NB4 (cell line): ENCODE results near the gene ERH.

Experiments used
- DNase-seq: peaks from one replicate; pipeline ENCODE4 v3.0.0; 2010; ENCODE audit warnings: low read depth
- H3K4me3 ChIP-seq: one replicate; pipeline ENCODE4 v1.5.1; 2011; ENCODE audit warnings: mild to moderate bottlenecking, low read depth, low read length, moderate library complexity
- MYC ChIP-seq: IDR thresholded peaks from 2 replicates; pipeline ENCODE4 v1.6.1; 2011; ENCODE audit warnings: low read depth, low read length
- POLR2A ChIP-seq: IDR thresholded peaks from 2 replicates; pipeline ENCODE4 v1.6.1; 2011; ENCODE audit warnings: mild to moderate bottlenecking; ENCODE audit not compliant: insufficient read length; ENCODE audit errors: extremely low read depth
- TF ChIP-seq, protein P1 (sequence below): IDR thresholded peaks from one replicate; pipeline ENCODE4 v1.5.1; 2012; ENCODE audit warnings: low read depth, low read length
- TF ChIP-seq, protein P2 (sequence below): IDR thresholded peaks from 2 replicates; pipeline ENCODE4 v1.6.1; 2011; ENCODE audit warnings: low read depth, low read length

The ERH gene

DNA sequence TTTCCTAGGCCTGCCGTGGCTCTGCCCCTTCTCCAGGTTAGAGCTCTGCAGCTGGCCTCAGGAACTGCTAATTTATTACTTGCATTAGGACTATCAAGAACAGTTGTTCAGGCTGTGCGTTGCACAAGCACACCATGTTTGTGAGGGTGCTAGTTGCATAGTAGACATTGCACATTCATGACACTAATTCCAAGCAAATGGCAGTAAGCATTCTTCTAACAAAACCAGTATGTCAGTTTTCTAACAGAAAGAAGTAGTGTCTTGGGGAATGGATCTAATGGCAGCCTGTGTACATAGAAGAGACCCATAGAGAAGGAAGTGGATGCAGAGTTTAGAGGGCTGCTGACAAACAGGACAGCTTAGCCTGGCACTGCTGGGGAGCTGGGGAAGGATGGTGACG, 53.9 kb downstream of the ERH start:
- DNase-seq: no peak
- TF ChIP-seq, protein P1, sequence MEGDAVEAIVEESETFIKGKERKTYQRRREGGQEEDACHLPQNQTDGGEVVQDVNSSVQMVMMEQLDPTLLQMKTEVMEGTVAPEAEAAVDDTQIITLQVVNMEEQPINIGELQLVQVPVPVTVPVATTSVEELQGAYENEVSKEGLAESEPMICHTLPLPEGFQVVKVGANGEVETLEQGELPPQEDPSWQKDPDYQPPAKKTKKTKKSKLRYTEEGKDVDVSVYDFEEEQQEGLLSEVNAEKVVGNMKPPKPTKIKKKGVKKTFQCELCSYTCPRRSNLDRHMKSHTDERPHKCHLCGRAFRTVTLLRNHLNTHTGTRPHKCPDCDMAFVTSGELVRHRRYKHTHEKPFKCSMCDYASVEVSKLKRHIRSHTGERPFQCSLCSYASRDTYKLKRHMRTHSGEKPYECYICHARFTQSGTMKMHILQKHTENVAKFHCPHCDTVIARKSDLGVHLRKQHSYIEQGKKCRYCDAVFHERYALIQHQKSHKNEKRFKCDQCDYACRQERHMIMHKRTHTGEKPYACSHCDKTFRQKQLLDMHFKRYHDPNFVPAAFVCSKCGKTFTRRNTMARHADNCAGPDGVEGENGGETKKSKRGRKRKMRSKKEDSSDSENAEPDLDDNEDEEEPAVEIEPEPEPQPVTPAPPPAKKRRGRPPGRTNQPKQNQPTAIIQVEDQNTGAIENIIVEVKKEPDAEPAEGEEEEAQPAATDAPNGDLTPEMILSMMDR: no peak
- H3K4me3 ChIP-seq: no peak overlapping the region

DNA sequence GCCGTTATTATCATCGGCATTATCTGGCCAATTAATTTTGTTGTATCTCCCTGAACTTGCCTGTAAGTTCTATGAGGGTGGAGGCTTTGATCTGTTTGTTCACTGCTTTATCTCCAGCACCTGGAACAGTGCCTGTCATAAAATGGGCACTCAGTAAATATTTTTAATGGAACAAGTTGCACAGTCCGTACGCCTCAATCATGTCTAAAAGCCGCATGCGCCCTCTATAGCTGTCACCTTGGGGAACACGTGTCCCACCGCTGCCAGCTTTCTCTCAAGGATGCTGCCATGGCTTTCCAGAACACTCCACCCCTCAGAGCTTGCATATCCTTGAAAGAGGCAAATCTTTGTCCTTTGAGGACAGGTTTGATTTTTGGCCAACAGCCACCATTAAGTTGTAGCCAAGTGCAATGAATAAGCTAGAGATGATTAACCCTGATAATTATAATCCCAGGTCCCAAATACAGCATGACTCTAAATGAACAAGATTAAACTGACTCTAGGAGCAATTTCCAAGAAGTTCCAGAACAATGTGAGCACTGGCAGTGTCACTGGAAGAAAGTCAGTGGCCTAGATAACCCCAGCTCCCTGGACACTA, 55.1 kb downstream of the ERH start:
- TF ChIP-seq, protein P1: no peak
- TF ChIP-seq, protein P2, sequence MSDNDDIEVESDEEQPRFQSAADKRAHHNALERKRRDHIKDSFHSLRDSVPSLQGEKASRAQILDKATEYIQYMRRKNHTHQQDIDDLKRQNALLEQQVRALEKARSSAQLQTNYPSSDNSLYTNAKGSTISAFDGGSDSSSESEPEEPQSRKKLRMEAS: no peak
- TF ChIP-seq POLR2A (no peak), MYC (no peak)
- no peak overlapping the region for H3K4me3 ChIP-seq
- DNase-seq: no peak

DNA sequence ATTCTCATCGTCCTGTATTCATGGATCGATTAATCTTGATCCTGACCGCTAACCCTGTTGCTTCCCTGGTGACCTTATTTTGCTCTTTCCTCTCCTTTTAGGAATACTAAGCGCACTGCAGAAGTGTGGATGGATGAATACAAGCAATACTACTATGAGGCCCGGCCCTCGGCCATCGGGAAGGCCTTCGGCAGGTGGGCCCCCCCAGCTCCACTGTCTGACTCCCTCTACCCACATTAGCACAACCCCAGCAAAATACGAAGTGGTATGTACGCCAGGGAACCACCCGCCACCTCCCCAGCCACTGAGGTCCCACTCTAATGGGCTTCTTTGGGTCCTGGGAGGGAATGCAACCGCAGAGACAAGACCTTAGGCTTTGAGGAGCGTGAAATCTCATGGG, 58.7 kb downstream of the ERH start:
- no peak overlapping the region for H3K4me3 ChIP-seq
- no peak for DNase-seq
- TF ChIP-seq MYC: no peak
- TF ChIP-seq, protein P2: no peak
- TF ChIP-seq, protein P1: no peak
- TF ChIP-seq POLR2A: no peak

DNA sequence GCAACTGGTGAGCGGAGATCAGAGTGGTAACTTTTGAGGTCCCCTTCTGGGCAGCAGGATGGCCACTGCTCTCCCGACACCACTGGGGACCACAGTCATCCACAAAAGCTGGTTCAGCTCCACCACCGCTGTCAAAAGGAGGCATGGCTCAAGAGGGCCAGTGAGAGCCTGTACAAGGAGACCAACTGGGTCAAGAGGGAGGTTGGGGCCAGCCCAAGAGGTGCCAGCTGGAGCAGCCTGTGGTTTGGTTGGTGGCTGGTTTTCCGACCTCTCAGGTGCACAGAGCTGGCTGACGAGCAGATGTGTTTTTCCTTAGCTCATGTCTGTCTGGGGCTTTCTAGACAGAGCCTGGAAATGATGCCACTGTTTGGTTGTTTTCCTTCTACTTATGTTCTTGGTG, 60.1 kb downstream of the ERH start:
- H3K4me3 ChIP-seq: no peak overlapping the region
- TF ChIP-seq, protein P2: no peak
- DNase-seq: no peak

DNA sequence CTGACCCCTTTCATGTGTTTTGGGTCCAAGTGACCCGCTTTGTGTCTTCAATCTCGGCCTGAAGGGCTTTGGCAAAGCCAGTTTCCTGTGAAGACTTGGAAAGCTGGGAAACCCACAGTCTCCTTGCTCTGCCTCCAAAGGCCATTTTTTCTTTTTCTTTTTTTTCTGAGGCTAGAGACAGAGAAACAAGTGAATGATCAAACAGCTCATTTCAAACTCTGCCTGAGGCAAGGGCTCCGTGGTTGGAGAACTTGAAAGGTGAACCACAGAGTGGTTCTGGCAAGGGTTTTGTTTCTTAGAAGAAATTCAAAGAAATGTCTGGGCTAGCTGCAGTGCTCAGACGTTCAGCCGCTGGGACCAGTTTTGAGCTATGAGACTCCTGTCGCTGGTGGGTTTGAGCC, 62.7 kb downstream of the ERH start:
- no peak for TF ChIP-seq MYC
- TF ChIP-seq, protein P1: no peak
- DNase-seq: no peak
- H3K4me3 ChIP-seq: no peak overlapping the region

DNA sequence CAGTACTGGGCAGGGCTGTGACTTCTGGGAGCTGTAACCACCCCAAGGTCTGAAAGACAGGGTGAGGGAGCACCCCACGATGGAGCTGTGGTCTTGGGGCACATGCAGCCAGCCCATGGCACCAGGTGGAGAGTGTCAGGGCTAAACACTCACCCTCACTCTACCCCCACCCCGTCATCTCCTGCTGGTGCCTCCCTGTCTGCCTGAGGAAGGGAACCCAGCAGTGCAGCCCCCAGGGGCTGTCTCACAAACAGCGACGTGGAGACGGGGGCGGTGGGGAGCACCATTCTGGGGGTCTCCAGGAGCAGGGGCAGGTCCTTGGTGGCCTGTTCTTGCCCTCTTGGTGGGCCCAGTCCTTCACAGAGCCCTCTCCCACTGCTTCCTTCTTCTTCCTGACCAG, 63.5 kb downstream of the ERH start:
- no peak overlapping the region for H3K4me3 ChIP-seq
- TF ChIP-seq, protein P2: no peak
- TF ChIP-seq, protein P1: no peak
- TF ChIP-seq POLR2A (no peak), MYC (no peak)
- DNase-seq: no peak
